ENCODE results near the gene ETHE1.

DNA sequence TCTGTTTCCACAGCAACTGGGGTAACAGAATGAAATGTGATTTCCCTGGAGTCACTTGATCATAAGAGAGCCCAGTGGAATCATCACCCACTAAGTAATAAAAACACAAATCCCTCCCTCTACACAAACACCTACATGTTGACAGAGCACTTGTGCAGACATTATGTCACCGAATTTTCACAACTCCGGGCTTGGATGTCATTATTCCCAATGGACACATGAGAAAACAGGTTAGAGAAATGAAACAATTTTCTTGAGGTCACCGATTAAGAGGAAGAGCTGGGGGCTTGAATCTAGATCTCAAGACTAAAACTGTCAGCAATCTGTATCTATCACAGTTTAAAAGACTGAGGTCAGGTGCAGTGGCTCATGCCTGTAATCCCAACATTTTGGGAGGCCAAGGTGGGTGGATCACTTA is 45.2 kb upstream of the ETHE1 start:
- TF ChIP-seq, protein P1, sequence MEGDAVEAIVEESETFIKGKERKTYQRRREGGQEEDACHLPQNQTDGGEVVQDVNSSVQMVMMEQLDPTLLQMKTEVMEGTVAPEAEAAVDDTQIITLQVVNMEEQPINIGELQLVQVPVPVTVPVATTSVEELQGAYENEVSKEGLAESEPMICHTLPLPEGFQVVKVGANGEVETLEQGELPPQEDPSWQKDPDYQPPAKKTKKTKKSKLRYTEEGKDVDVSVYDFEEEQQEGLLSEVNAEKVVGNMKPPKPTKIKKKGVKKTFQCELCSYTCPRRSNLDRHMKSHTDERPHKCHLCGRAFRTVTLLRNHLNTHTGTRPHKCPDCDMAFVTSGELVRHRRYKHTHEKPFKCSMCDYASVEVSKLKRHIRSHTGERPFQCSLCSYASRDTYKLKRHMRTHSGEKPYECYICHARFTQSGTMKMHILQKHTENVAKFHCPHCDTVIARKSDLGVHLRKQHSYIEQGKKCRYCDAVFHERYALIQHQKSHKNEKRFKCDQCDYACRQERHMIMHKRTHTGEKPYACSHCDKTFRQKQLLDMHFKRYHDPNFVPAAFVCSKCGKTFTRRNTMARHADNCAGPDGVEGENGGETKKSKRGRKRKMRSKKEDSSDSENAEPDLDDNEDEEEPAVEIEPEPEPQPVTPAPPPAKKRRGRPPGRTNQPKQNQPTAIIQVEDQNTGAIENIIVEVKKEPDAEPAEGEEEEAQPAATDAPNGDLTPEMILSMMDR (IDR thresholded peaks at IDR 0.05), result no peak
- no peak for TF ChIP-seq POLR2AphosphoS5 (IDR thresholded peaks at IDR 0.05)
